OCI-LY7 (cell line): ENCODE results near the gene CRB1. TPM values are rescaled to one million over a fixed set of nuclear protein-coding genes. Genes with fewer than 3 reads are reported as not detected.

Experiments
- BruUV-seq: library from RNA; stranded (reverse); fragments of 400-500 nt; replicated peaks from 2 replicates; lab custom pipeline; 2021; lab: Mats Ljungman, UMichigan
- CTCF ChIA-PET: fragments of 300-600 bp; sonication (Branson Sonifier 250); formaldehyde crosslinking; loops from one replicate; lab custom pipeline; 2022; ENCODE audit warnings: antibody characterized with exemption; ENCODE audit not compliant: unreplicated experiment; lab: Charles Lee
- POLR2A ChIA-PET: fragments of 300-600 bp; sonication (Branson Sonifier 250); formaldehyde crosslinking; loops from one replicate; lab custom pipeline; 2022; ENCODE audit warnings: antibody characterized with exemption; lab: Charles Lee
- DNase-seq: peaks from one replicate; pipeline ENCODE4 v3.0.0-alpha.2; 2015; ENCODE audit warnings: low spot score
- H2AFZ ChIP-seq: fragments of 200-600 bp; sonication (generic), shearing (Covaris generic); 2 replicates; pipeline ENCODE4 v1.6.1; 2014; ENCODE audit warnings: mild to moderate bottlenecking, antibody characterized with exemption, low read length, moderate library complexity
- H3K27ac ChIP-seq: fragments of 200-600 bp; sonication (generic); 2 replicates; pipeline ENCODE4 v1.5.1; 2014; ENCODE audit warnings: mixed run types, low read depth, mild to moderate bottlenecking, moderate library complexity, low read length, inconsistent platforms; ENCODE audit not compliant: poor library complexity, severe bottlenecking
- H3K36me3 ChIP-seq: fragments of 200-600 bp; sonication (generic); 2 replicates; pipeline ENCODE4 v1.6.1; 2014; ENCODE audit warnings: mild to moderate bottlenecking, antibody characterized with exemption, low read length, moderate library complexity, mixed read lengths; ENCODE audit not compliant: insufficient read depth
- H3K4me1 ChIP-seq: fragments of 200-600 bp; sonication (generic); 2 replicates; pipeline ENCODE4 v1.5.1; 2014; ENCODE audit warnings: mild to moderate bottlenecking, low read length; ENCODE audit not compliant: insufficient read depth, poor library complexity, severe bottlenecking
- H3K4me2 ChIP-seq: fragments of 200-600 bp; sonication (generic); 2 replicates; pipeline ENCODE4 v1.6.1; 2014; ENCODE audit warnings: mild to moderate bottlenecking, low read length
- H3K4me3 ChIP-seq: fragments of 200-600 bp; sonication (generic); 2 replicates; pipeline ENCODE4 v1.5.1; 2014; ENCODE audit warnings: mild to moderate bottlenecking, low read depth, low read length; ENCODE audit not compliant: poor library complexity, severe bottlenecking
- H3K79me2 ChIP-seq: fragments of 200-600 bp; sonication (generic); 2 replicates; pipeline ENCODE4 v1.6.1; 2016; ENCODE audit warnings: low read depth, mild to moderate bottlenecking, low read length, moderate library complexity, mixed read lengths; ENCODE audit not compliant: insufficient read depth
- H3K9me2 ChIP-seq: fragments of 200-600 bp; sonication (generic); 2 replicates; pipeline ENCODE4 v1.6.1; 2016; ENCODE audit warnings: mild to moderate bottlenecking, low read length, mixed read lengths; ENCODE audit not compliant: insufficient read depth
- H3K9me3 ChIP-seq: fragments of 200-600 bp; sonication (generic); 2 replicates; pipeline ENCODE4 v1.6.1; 2014; ENCODE audit warnings: mild to moderate bottlenecking, mixed run types, low read length, mixed read lengths
- H4K20me1 ChIP-seq: fragments of 200-600 bp; sonication (generic); 2 replicates; pipeline ENCODE4 v1.6.1; 2014; ENCODE audit warnings: mild to moderate bottlenecking, antibody characterized with exemption, low read length, moderate library complexity, mixed read lengths; ENCODE audit not compliant: insufficient read depth
- EZH2phosphoT487 ChIP-seq: fragments of 200-600 bp; sonication (generic); IDR thresholded peaks from 2 replicates; pipeline ENCODE4 v1.6.1; 2018; ENCODE audit warnings: low read depth, borderline replicate concordance, mild to moderate bottlenecking, mixed run types, antibody characterized with exemption, low read length, moderate library complexity, mixed read lengths
- intact Hi-C: fragments of 100-400 bp; cut with micrococcal nuclease; formaldehyde crosslinking; loops from one replicate; pipeline ENCODE4 v1.10.0; 2022; ENCODE audit not compliant: unreplicated experiment
- total RNA-seq, 2 experiments: library from RNA; depleted of rRNA in 1 of 2; stranded (reverse); fragments of >200 nt in 1 of 2; shearing (Covaris generic) in 1 of 2; gene quantifications; 2 replicates each; pipeline ENCODE4 v1.2.3, GENCODE V29; 2014 to 2022
- TF ChIP-seq, protein P1 (sequence below): fragments of 200-600 bp; sonication (generic); conservative IDR thresholded peaks from 2 replicates; pipeline ENCODE4 v1.5.1; 2014; ENCODE audit warnings: mild to moderate bottlenecking, antibody characterized with exemption, low read length, moderate library complexity, mixed read lengths

Gene CRB1
- total RNA-seq, 2 experiments from 2014 or later = 0.25 TPM; not detected in 1

DNA sequence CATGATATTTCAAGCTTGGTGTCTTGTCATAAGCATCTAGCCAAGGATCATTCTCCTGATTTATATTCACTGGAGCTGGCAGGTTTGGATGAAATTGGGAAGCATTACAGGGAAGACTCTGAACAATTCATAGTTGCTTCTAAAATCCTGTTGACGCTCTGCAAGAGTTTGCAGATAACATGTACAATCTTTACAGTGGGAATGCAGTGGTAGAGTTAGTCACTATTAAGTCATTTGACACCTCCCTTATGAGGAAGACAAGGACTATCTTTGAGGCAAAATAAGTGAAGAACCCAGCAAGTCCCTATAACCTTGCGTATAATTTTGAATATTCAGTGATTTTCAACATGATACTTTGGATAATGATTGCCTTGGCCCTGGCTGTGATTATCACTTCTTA lies 45.3 kb upstream of the CRB1 start:
- no peak overlapping the region for H3K4me3 ChIP-seq
- H3K79me2 ChIP-seq = no peaks in the 10 kb centered on the region
- H3K4me1 ChIP-seq = peaks cover 3% of the 10 kb centered on the region
- BruUV-seq = no TSS peak
- H3K27ac ChIP-seq = no peak overlapping the region
- DNase-seq = no peak
- H3K36me3 ChIP-seq = no peaks in the 10 kb centered on the region
- H3K9me3 ChIP-seq = no peaks in the 10 kb centered on the region
- H2AFZ ChIP-seq = no peak overlapping the region
- intact Hi-C loops = no loop called here
- H4K20me1 ChIP-seq = no peaks in the 10 kb centered on the region
- CTCF ChIA-PET = no interaction called here
- H3K4me2 ChIP-seq = no peak overlapping the region
- no peak for TF ChIP-seq EZH2phosphoT487
- TF ChIP-seq, protein P1, sequence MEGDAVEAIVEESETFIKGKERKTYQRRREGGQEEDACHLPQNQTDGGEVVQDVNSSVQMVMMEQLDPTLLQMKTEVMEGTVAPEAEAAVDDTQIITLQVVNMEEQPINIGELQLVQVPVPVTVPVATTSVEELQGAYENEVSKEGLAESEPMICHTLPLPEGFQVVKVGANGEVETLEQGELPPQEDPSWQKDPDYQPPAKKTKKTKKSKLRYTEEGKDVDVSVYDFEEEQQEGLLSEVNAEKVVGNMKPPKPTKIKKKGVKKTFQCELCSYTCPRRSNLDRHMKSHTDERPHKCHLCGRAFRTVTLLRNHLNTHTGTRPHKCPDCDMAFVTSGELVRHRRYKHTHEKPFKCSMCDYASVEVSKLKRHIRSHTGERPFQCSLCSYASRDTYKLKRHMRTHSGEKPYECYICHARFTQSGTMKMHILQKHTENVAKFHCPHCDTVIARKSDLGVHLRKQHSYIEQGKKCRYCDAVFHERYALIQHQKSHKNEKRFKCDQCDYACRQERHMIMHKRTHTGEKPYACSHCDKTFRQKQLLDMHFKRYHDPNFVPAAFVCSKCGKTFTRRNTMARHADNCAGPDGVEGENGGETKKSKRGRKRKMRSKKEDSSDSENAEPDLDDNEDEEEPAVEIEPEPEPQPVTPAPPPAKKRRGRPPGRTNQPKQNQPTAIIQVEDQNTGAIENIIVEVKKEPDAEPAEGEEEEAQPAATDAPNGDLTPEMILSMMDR = no peak
- H3K9me2 ChIP-seq = no peaks in the 10 kb centered on the region
- POLR2A ChIA-PET = no interaction called here

DNA sequence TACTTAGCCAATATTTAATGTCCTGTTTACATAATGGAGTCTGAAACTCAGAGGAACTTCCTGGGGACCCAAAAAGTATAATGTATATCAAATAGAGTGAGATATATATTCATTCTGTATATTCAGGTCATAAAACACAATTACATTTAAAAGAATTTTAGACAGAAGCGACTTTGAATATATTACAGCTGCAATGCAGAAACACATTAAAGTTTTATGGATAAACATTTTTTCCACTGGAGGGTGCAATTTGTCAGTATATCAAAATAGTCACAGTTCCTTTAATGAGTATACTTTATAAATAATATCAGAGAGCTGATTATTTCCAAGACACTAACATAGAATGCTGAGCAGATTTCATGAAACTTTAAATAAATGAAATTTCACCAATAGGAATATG lies 43.9 kb upstream of the CRB1 start:
- no peak overlapping the region for H3K27ac ChIP-seq
- H4K20me1 ChIP-seq = no peaks in the 10 kb centered on the region
- no peak for DNase-seq
- H2AFZ ChIP-seq = no peak overlapping the region
- H3K4me1 ChIP-seq = peaks cover 3% of the 10 kb centered on the region
- no peaks in the 10 kb centered on the region for H3K79me2 ChIP-seq
- H3K9me2 ChIP-seq = no peaks in the 10 kb centered on the region
- POLR2A ChIA-PET = interaction anchor here (1.2 to 2.0 kb wide), 2 partner anchors 11 to 30 kb away, joined by 3 to 7 read pairs; no protein-coding TSS in a partner anchor
- TF ChIP-seq EZH2phosphoT487 = no peak
- TF ChIP-seq, protein P1 = peak; percentile 35; the same call in 1 of the 2 replicates
- no peaks in the 10 kb centered on the region for H3K36me3 ChIP-seq
- no peak overlapping the region for H3K4me3 ChIP-seq
- H3K9me3 ChIP-seq = no peaks in the 10 kb centered on the region
- CTCF ChIA-PET = interaction anchor here (1.0 kb wide), 1 partner anchor 11 kb away, joined by 3 read pairs; no protein-coding TSS in a partner anchor
- BruUV-seq = no TSS peak
- H3K4me2 ChIP-seq = no peak overlapping the region
- intact Hi-C loops = no loop called here

DNA sequence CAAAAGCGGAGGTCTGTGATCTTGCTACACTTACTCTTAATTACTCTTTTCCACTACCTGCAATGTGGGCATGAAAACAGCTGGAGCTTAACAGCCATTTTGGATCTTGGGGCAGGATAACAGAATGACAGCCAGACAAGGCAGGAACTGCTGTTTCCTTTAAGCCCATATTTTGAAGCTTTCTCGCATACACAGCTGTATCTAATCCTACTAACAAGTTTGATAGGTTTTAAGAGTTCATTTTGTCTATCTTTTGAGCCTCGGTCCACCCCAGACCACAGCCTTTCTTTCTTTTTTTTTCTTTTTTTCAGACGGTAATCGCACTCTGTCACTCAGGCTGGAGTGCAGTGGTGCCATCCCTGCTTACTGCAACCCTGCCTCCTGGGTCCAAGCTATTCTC lies 42.4 kb upstream of the CRB1 start:
- no TSS peak for BruUV-seq
- Histone ChIP-seq H3K27ac (no peak overlapping the region), H3K4me3 (no peak overlapping the region), H4K20me1 (no peaks in the 10 kb centered on the region), H3K9me2 (no peaks in the 10 kb centered on the region), H3K4me1 (peaks cover 3% of the 10 kb centered on the region), H3K36me3 (no peaks in the 10 kb centered on the region), H3K4me2 (no peak overlapping the region), H3K79me2 (no peaks in the 10 kb centered on the region), H2AFZ (no peak overlapping the region), H3K9me3 (no peaks in the 10 kb centered on the region)
- TF ChIP-seq, protein P1 = no peak
- intact Hi-C loops = no loop called here
- CTCF ChIA-PET = no interaction called here
- DNase-seq = no peak
- POLR2A ChIA-PET = interaction anchor here (2.0 kb wide), 1 partner anchor 12 kb away, joined by 7 read pairs; no protein-coding TSS in a partner anchor
